ENCODE data around the gene FCN2.

The FCN2 gene

GRCh38 chr9:134889386-134890154 is 9.0 kb downstream of the FCN2 start:
- DNase-seq, result no peak

GRCh38 chr9:134890155-134890495 is 9.5 kb downstream of the FCN2 start:
- no peak for DNase-seq

- DNase-seq, result no peak
These were observed 10.4 kb downstream of the FCN2 start for GRCh38 chr9:134891053-134891452.

GRCh38 chr9:134891713-134892112 is 11.1 kb downstream of the FCN2 start:
- DNase-seq, result no peak

GRCh38 chr9:134892221-134892620 is 11.6 kb downstream of the FCN2 start:
- no peak for DNase-seq

GRCh38 chr9:134892820-134893420 is 12.3 kb downstream of the FCN2 start:
- no peak for DNase-seq

- DNase-seq, result no peak
These were observed 13.7 kb downstream of the FCN2 start for GRCh38 chr9:134894136-134894860.

- no peak for DNase-seq
These were observed 14.5 kb downstream of the FCN2 start for GRCh38 chr9:134895097-134895496.

- DNase-seq, result no peak
These were observed 14.9 kb downstream of the FCN2 start for GRCh38 chr9:134895567-134895907.

GRCh38 chr9:134895908-134896833 is 15.6 kb downstream of the FCN2 start:
- no peak for DNase-seq

GRCh38 chr9:134896834-134897583 is 16.4 kb downstream of the FCN2 start:
- no peak for DNase-seq

- no peak for DNase-seq
These were observed 17.1 kb downstream of the FCN2 start for GRCh38 chr9:134897584-134898170.

GRCh38 chr9:134898319-134898718 is 17.7 kb downstream of the FCN2 start:
- no peak for DNase-seq

GRCh38 chr9:134899168-134899567 is 18.6 kb downstream of the FCN2 start:
- no peak for DNase-seq

GRCh38 chr9:134899818-134900217 is 19.2 kb downstream of the FCN2 start:
- no peak for DNase-seq

GRCh38 chr9:134902936-134903335 is 22.3 kb downstream of the FCN2 start:
- no peak for DNase-seq

- no peak for DNase-seq
These were observed 28.1 kb downstream of the FCN2 start for GRCh38 chr9:134908524-134909309.

- DNase-seq, result no peak
These were observed 29.2 kb downstream of the FCN2 start for GRCh38 chr9:134909511-134910481.

- DNase-seq, result no peak
These were observed 31.7 kb downstream of the FCN2 start for GRCh38 chr9:134912126-134912840.
